ENCODE measurements around the gene NFYC.

The NFYC gene

GRCh38 chr1:40740039-40740996 lies 48.8 kb downstream of the NFYC start:
- DNase-seq = no peak

DNA sequence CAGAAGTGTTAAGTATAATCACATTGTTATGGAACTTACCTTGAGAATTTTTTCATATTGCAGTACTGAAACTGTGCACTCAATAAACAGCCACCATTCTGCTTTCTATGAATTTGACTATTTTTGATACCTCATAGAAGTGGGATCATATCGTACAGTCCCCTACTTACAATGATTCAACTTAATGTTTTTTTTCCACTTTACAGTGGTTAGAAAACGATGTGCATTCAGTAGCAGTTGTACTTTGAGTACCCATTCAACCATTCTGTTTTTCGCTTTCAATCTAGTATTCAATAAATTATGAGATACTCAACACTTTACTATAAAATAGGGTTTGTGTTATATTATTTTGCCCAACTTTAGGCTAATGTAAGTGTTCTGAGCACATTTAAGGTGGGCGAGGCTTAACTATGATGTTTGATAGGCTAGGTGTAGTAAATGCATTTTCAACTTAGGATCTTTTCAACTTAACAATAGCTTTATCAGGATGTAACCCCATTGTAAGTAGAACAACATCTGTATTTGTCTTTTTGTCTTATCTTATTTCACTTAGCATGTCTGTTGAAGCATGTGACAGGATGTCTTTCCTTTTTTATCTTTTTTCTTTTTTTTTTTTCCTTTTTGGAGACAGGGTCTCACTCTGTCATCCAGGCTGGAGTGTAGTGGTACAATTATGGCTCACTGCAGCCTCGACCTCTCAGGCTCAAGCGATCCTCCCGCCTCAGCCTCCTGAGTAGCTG lies 49.7 kb downstream of the NFYC start:
- no peak for DNase-seq

DNA sequence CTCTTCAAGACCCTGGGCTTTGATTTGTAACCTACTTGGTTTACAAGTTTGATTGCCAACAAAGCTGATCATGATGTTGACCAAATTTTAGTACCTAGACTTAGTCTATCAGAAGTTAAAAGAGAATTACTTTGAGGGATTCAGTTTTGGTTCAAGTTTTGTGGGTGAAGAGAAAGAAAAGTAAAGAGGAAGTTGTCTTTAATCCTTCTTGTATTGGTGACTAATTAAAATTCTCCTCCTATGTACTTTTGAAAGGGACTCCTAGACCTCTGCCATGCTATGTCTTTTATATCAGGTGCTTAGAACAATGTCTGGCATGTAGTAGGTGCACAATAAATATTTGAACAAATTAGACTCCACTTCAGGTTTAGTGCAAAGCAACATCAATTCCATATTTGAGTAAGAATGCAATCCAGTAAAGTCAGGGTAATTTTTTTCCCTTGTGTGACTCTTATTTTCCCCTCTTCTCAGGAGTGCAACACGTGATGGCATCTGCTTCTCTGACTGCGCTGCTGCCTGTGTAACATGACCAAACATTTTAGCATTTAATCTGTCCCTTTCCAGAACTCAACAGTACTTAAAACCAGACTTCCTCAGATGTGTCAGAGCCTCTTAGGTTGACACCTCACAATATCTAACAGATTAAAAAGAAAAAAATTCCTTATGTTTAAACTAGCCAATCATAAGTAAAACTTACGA lies 51.0 kb downstream of the NFYC start:
- no peak for DNase-seq

- no peak for DNase-seq
Observed at GRCh38 chr1:40743452-40743851, 51.9 kb downstream of the NFYC start.

GRCh38 chr1:40743860-40744259 lies 52.4 kb downstream of the NFYC start:
- no peak for DNase-seq

GRCh38 chr1:40745176-40745575 lies 53.7 kb downstream of the NFYC start:
- no peak for DNase-seq

- DNase-seq = no peak
Observed at GRCh38 chr1:40746344-40747090, 55.0 kb downstream of the NFYC start.

- no peak for DNase-seq
Observed at GRCh38 chr1:40748841-40749718, 57.6 kb downstream of the NFYC start.

DNA sequence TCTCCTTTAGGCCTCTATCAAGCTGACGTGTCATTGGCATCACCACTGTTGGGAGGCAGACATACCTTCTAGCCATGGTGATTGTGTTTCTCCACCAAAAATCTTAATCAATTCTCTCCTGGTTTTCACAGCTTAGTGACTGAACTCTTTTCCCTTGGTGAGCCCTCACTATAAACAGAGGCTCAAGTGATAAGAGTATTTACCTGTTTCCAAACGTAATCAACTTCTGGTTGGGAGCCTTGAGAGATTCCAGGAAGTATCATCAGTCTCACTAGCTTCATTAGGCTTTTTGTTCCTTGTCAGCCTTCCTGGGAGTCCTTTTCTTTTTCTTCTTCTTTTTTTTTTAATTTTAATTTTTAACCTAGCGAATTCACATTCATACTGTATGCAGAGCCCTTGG lies 58.3 kb downstream of the NFYC start:
- DNase-seq = no peak

DNA sequence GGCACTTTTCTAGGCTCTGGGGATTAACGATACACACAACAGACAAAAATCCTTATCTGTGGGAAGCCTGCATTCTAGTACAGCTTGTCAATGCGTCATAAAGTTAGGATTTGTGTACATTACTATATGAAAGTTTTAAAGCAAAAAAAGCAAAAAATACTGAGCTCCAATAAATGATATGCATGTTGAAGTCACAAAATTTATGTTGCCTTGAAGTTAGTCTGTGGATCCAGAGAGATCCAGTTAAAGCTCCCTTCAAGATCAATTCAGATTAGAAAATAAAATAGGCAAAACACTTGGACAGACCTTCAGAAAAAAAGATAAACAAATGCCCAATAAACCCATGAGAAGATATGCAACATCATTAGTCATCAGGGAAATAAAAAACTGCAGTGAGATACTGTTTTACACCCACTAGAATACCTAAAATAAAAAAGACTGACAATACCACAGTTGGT lies 59.0 kb downstream of the NFYC start:
- DNase-seq = no peak

GRCh38 chr1:40751802-40752201 lies 60.3 kb downstream of the NFYC start:
- no peak for DNase-seq

DNA sequence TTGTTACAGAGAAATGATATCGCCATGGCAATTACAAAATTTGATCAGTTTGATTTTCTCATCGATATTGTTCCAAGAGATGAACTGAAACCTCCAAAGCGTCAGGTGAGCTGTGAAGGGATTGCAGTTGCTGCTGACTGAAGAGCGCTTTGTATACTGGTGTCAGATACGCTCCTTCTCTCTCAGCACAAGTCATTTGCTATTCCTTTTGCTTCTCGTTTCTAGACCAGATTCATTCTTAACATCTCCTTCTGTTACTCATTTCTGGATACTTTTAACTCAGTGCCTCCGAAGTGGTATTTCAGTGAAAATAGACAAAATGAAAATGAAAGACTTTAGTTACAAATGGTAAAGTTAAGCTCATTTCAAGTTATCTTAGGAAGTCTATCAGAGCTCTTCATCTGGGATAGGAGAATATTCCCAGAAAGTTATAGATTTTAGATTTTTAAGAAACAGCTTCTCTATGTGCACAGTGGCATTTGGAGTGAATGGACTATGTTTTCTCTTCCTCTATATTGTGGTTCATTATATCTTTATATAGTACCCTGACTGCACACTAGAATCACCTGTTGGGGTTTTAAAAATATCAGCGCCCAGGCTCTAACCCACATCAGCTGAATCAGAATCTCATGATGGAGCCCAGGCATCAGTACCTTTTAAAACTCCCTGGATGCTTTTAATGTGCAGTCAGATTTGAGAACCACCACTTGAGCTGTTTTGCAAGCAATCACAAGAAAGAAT lies 61.8 kb downstream of the NFYC start:
- no peak for DNase-seq

GRCh38 chr1:40754201-40754600 lies 62.7 kb downstream of the NFYC start:
- DNase-seq = no peak

GRCh38 chr1:40755067-40755466 lies 63.6 kb downstream of the NFYC start:
- no peak for DNase-seq

GRCh38 chr1:40756523-40756922 lies 65.0 kb downstream of the NFYC start:
- DNase-seq = no peak

GRCh38 chr1:40757084-40757483 lies 65.6 kb downstream of the NFYC start:
- DNase-seq = no peak

DNA sequence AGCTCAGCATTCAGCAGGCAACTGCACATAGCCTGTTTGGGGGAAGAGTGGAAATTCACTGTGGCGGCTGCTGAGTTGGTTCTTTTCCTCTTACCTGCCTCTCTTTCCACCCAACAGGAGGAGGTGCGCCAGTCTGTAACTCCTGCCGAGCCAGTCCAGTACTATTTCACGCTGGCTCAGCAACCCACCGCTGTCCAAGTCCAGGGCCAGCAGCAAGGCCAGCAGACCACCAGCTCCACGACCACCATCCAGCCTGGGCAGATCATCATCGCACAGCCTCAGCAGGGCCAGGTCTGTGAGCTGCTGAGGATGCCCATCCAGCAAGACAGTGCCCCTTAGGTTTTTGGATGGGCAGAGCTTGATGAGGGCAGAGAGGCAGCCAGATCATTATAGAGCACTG lies 66.5 kb downstream of the NFYC start:
- no peak for DNase-seq

DNA sequence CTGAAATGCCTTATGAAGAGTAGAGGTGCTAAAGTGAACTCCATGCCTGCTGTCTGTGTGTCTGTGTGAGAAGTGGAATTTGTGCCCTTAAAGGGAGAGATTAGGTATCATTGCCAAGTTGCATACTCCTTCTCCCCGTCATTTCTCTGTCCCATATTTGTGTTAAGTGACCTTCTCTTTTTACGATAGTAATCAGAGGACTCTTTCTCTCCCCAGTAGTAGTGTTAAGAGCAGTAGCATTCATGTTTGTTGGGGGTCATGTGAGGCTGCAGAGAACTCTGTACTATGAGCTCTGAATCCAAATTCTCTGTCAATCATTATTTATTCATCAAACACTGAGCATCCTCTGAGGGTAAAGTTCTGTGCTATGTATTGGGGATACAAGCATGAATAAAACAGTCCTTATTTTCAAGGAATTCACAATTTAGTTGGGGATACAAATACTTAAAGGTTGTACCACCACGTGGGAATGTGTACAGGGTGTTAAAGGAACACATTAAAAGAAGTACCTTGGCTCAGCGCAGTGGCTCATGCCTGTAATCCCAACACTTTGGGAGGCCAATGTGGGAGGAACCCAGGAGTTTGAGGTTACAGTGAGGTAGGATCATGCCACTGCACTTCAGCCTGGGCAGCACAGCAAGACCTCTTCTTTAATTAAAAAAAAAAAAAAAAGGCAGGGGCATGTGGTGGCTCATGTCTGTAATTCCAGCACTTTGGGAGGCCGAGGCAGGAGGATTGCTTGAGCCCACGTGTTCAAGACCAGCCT lies 67.3 kb downstream of the NFYC start:
- no peak for DNase-seq

DNA sequence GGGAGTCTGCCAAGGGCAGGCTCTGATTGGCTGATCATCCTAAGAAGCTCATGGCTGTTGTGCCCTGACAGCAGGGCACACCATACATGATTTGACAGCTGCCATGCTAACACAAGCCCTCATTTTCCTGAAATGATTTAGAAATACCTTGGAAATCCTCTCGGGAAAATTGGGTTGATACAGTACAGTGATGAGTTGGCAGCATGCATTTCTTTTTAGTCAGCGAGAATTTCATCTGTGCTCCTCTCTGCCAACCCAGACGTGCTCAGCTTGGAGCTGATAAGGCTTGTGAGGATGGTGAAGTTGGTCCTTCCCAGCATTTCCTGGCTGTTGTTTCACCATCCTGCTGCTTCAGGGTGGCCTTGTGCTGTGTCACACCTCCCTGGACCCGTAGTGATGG lies 69.5 kb downstream of the NFYC start:
- no peak for DNase-seq

All from NCI-H748 treated with DMSO at 0.1 percent for 48 hours (cell line).